ENCODE results near the gene NTM.

GRCh38 chr11:131764649-131765048 lies 394.2 kb downstream of the NTM start:
- TF ChIP-seq CTCF (IDR thresholded peaks at IDR 0.05) (no peak), POLR2A (IDR thresholded peaks at IDR 0.05) (no peak)

All from adrenal gland (tissue), 5 donors.